SU-DHL-6 (cell line): ENCODE results near the gene LRATD1.

Experiments
- H2AFZ ChIP-seq: fragments of 200-600 bp; sonication (generic); 2 replicates; pipeline ENCODE4 v1.6.1; 2014; ENCODE audit warnings: low read depth, mild to moderate bottlenecking, moderate library complexity, mixed read lengths, antibody characterized with exemption, low read length; ENCODE audit not compliant: severe bottlenecking
- H3F3A ChIP-seq: fragments of 200-600 bp; shearing (Covaris generic); 2 replicates; pipeline ENCODE4 v1.6.0; 2016; ENCODE audit warnings: antibody characterized with exemption, mild to moderate bottlenecking; ENCODE audit not compliant: insufficient read depth
- H3K27ac ChIP-seq: fragments of 200-600 bp; sonication (generic); 2 replicates; pipeline ENCODE4 v1.5.1; 2016; ENCODE audit warnings: low read depth, mild to moderate bottlenecking, low read length, moderate library complexity, mixed read lengths
- H3K27me3 ChIP-seq: fragments of 200-600 bp; sonication (generic), shearing (Covaris generic); 2 replicates; pipeline ENCODE4 v1.6.0; 2014; ENCODE audit warnings: mild to moderate bottlenecking, low read length
- H3K36me3 ChIP-seq: fragments of 200-600 bp; sonication (generic); 2 replicates; pipeline ENCODE4 v1.6.1; 2014; ENCODE audit warnings: mild to moderate bottlenecking, low read length, mixed read lengths
- H3K4me2 ChIP-seq: fragments of 300-600, 200-600 bp; shearing (Covaris generic), sonication (generic); 2 replicates; pipeline ENCODE4 v1.6.0; 2014; ENCODE audit warnings: low read length, low read depth, mild to moderate bottlenecking; ENCODE audit not compliant: poor library complexity, severe bottlenecking
- H3K4me3 ChIP-seq: fragments of 200-600 bp; sonication (generic); 2 replicates; pipeline ENCODE4 v1.5.1; 2014; ENCODE audit warnings: antibody characterized with exemption, low read length, mild to moderate bottlenecking, mixed read lengths; ENCODE audit not compliant: insufficient read depth, poor library complexity, severe bottlenecking
- H3K79me2 ChIP-seq: fragments of 200-600 bp; sonication (generic); 2 replicates; pipeline ENCODE4 v1.6.1; 2014; ENCODE audit warnings: mild to moderate bottlenecking, low read length, moderate library complexity; ENCODE audit not compliant: insufficient read depth
- H3K9ac ChIP-seq: fragments of 200-600 bp; sonication (generic); 2 replicates; pipeline ENCODE4 v1.7.0; 2014; ENCODE audit warnings: mild to moderate bottlenecking, low read length
- H3K9me2 ChIP-seq: fragments of 200-600 bp; sonication (generic); replicated peaks from 2 replicates; pipeline ENCODE4 v1.6.1; 2014; ENCODE audit warnings: low read length; ENCODE audit not compliant: insufficient read depth
- H3K9me3 ChIP-seq: fragments of 200-600 bp; sonication (generic); 2 replicates; pipeline ENCODE4 v1.6.1; 2014; ENCODE audit warnings: low read length, mixed read lengths; ENCODE audit not compliant: insufficient read depth
- H4K20me1 ChIP-seq: fragments of 200-600 bp; sonication (generic); 2 replicates; pipeline ENCODE4 v1.6.1; 2014; ENCODE audit warnings: low read depth, mild to moderate bottlenecking, antibody characterized with exemption, low read length, moderate library complexity, mixed read lengths
- EZH2phosphoT487 ChIP-seq: fragments of 200-600 bp; sonication (generic), shearing (Covaris generic); conservative IDR thresholded peaks from 2 replicates; pipeline ENCODE4 v1.6.1; 2018; ENCODE audit warnings: mild to moderate bottlenecking, antibody characterized with exemption, low read length, moderate library complexity, mixed read lengths
- TF ChIP-seq, protein P1 (sequence below): fragments of 200-600 bp; sonication (generic); IDR thresholded peaks from one replicate; pipeline ENCODE4 v1.5.1; 2017; ENCODE audit warnings: antibody characterized with exemption, mild to moderate bottlenecking, low read length, moderate library complexity; ENCODE audit not compliant: insufficient read depth, poor library complexity, severe bottlenecking

The LRATD1 gene

GRCh38 chr2:14675489-14675888 is 43.0 kb downstream of the LRATD1 start:
- H3K79me2 ChIP-seq: no peaks in the 10 kb centered on the region
- H3K9me2 ChIP-seq: no peaks in the 10 kb centered on the region
- no peaks in the 10 kb centered on the region for H4K20me1 ChIP-seq
- H3K27ac ChIP-seq: no peak overlapping the region
- H3K9me3 ChIP-seq: no peaks in the 10 kb centered on the region
- TF ChIP-seq, protein P1, sequence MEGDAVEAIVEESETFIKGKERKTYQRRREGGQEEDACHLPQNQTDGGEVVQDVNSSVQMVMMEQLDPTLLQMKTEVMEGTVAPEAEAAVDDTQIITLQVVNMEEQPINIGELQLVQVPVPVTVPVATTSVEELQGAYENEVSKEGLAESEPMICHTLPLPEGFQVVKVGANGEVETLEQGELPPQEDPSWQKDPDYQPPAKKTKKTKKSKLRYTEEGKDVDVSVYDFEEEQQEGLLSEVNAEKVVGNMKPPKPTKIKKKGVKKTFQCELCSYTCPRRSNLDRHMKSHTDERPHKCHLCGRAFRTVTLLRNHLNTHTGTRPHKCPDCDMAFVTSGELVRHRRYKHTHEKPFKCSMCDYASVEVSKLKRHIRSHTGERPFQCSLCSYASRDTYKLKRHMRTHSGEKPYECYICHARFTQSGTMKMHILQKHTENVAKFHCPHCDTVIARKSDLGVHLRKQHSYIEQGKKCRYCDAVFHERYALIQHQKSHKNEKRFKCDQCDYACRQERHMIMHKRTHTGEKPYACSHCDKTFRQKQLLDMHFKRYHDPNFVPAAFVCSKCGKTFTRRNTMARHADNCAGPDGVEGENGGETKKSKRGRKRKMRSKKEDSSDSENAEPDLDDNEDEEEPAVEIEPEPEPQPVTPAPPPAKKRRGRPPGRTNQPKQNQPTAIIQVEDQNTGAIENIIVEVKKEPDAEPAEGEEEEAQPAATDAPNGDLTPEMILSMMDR: no peak
- TF ChIP-seq EZH2phosphoT487: no peak
- H2AFZ ChIP-seq: no peak overlapping the region
- H3F3A ChIP-seq: no peaks in the 10 kb centered on the region
- H3K27me3 ChIP-seq: no peaks in the 10 kb centered on the region
- H3K4me2 ChIP-seq: no peak overlapping the region
- H3K9ac ChIP-seq: no peak overlapping the region
- no peak overlapping the region for H3K4me3 ChIP-seq
- no peaks in the 10 kb centered on the region for H3K36me3 ChIP-seq

GRCh38 chr2:14676371-14676770 is 43.9 kb downstream of the LRATD1 start:
- Histone ChIP-seq H3F3A (no peaks in the 10 kb centered on the region), H4K20me1 (no peaks in the 10 kb centered on the region), H3K27me3 (no peaks in the 10 kb centered on the region)

DNA sequence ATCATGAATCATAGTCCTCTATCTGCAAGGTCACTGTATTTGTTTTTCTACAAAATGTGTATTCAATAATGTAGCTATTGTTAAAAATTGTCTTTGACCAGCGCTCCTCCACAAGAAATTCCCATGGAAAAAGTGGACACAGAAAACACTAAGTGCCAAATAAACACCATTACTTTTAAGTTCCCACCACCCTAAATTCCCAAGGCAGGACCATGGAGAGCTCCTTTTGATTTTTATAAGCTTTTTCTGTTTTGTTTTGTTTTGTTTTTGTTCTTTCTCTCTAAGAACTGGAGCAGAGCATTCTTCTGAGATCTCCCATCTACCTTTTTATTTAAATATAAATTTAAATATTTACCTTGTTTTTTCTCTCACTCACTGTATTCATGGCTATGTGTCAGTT is 44.5 kb downstream of the LRATD1 start:
- Histone ChIP-seq H3K36me3 (no peaks in the 10 kb centered on the region), H3K79me2 (no peaks in the 10 kb centered on the region), H3K27me3 (no peaks in the 10 kb centered on the region), H3K4me3 (no peak overlapping the region), H3K9me3 (no peaks in the 10 kb centered on the region), H3K27ac (no peak overlapping the region), H3K4me2 (no peak overlapping the region), H3K9me2 (no peaks in the 10 kb centered on the region), H4K20me1 (no peaks in the 10 kb centered on the region), H3K9ac (no peak overlapping the region), H3F3A (no peaks in the 10 kb centered on the region), H2AFZ (no peak overlapping the region)
- TF ChIP-seq, protein P1: no peak
- TF ChIP-seq EZH2phosphoT487: no peak

More at GRCh38 chr2:14676371-14676770, 43.9 kb downstream of the LRATD1 start:
- Histone ChIP-seq H3K4me3 (no peak overlapping the region), H3K9me2 (no peaks in the 10 kb centered on the region), H3K79me2 (no peaks in the 10 kb centered on the region), H3K9me3 (no peaks in the 10 kb centered on the region), H3K27ac (no peak overlapping the region), H3K9ac (no peak overlapping the region), H2AFZ (no peak overlapping the region), H3K36me3 (no peaks in the 10 kb centered on the region), H3K4me2 (no peak overlapping the region)
- TF ChIP-seq, protein P1: no peak
- no peak for TF ChIP-seq EZH2phosphoT487

GRCh38 chr2:14678761-14679160 is 46.2 kb downstream of the LRATD1 start:
- TF ChIP-seq, protein P1: no peak
- TF ChIP-seq EZH2phosphoT487: no peak
- Histone ChIP-seq H3K9ac (no peak overlapping the region), H3K79me2 (no peaks in the 10 kb centered on the region), H3K9me2 (no peaks in the 10 kb centered on the region), H3K4me2 (no peak overlapping the region), H2AFZ (no peak overlapping the region), H3K27ac (no peak overlapping the region), H4K20me1 (no peaks in the 10 kb centered on the region), H3K36me3 (no peaks in the 10 kb centered on the region), H3K4me3 (no peak overlapping the region), H3K9me3 (no peaks in the 10 kb centered on the region), H3F3A (no peaks in the 10 kb centered on the region), H3K27me3 (no peaks in the 10 kb centered on the region)
